HG02759 (cell line): ENCODE results near the gene CNKSR2.

ENCODE experiments used
- ATAC-seq: cut with Tn5 transposase; IDR thresholded peaks from one replicate; pipeline ENCODE4 v1.9.1; 2021; ENCODE audit warnings: mild to moderate bottlenecking, moderate library complexity; ENCODE audit not compliant: unreplicated experiment

Gene CNKSR2

GRCh38 chrX:21374163-21374993, at the start of gene CNKSR2:
CNKSR2 (plus strand) TSS chrX:21374418; CDS start chrX:21374898, 480 bp downstream.
- ATAC-seq, result peak; percentile 84

- no peak for ATAC-seq
These were observed 19.5 kb upstream of the CNKSR2 start for GRCh38 chrX:21354725-21355124.

DNA sequence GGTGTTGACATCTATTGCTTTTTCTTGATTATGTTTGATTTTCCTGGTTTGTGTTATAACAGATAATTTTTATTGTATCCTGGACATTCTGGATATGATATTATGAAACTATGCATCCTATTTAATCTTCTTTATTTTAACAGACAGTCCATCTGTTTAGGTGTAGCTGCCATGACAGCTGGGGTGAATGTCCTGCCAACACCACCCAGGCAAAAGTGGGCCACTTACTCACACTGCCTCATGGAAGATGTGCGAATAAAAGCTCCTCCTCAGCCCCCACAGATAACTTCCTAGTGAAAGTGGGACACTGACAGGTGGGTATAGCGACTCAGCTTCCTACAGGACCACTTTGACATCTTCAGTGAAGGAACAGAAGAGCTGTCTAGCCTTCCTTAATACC, 18.4 kb upstream of the CNKSR2 start:
- no peak for ATAC-seq

- no peak for ATAC-seq
These were observed 4.6 kb upstream of the CNKSR2 start for GRCh38 chrX:21369613-21370012.

- ATAC-seq, result no peak
These were observed 1.2 kb upstream of the CNKSR2 start for GRCh38 chrX:21373001-21373400.

DNA sequence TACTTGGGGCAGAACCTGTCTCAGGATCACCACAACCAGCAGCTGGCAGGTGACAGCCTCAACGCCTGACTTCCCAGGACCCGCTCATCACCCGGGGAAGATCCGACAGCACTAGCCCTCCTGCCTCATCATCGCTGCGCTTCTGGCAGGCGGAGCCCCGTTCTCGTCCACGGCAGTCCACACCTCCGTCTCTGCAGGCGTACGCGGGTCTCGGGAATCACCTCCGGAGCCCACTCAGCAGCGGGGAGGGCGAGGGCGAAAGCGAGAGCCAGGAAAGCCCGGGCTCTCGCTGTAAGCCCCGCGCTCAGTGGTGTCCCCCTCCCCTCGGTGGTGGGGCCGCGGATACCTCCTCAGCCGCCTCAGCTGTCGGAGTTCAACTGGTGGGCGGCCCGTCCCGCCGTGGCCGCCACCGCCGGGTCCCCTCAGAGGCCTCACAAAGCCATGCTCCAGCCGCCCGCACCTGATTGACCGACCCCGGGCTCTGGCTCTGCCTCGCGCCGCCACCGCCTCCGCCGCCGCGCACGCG, 518 bp upstream of the CNKSR2 start:
- ATAC-seq, result peak; percentile 40

- peak; percentile 11 for ATAC-seq
These were observed 933 bp downstream of the CNKSR2 start for GRCh38 chrX:21374994-21375707.

DNA sequence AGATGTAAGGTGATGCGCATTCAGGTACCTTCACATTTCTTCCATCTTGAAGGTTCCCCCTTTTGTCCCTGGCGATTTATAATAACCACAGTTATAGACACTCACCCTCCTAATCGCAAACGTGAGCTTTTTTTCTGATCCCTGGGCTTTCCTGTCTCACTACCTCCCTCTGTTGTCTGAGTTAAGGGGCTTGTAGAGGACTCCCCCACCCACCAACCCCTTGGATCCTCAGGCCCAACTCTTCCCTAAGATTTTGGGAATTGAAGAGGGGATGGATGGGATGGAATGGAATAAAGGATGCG, 1.4 kb downstream of the CNKSR2 start:
- no peak for ATAC-seq

- no peak for ATAC-seq
These were observed 2.4 kb downstream of the CNKSR2 start for GRCh38 chrX:21376636-21377035.

- ATAC-seq, result no peak
These were observed 5.8 kb downstream of the CNKSR2 start for GRCh38 chrX:21379991-21380390.

DNA sequence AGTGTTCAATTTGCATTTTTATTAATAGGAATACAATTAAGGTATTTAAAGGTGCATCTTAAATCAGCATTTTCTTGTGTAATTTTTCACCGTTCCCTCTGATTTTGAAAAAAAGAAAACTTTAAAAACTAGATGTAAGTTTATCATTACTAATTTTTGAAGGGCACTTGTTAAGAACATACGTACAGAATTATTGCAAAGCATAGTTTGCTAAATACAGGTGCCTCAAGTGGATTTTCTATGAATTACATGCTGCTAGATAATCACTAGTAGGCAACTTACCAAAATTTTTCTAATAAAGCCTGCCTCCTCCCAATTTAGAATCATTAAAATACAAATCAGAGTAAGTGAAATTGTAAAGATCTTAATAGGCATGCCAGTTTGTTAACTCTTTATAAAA, 8.5 kb downstream of the CNKSR2 start:
- no peak for ATAC-seq

DNA sequence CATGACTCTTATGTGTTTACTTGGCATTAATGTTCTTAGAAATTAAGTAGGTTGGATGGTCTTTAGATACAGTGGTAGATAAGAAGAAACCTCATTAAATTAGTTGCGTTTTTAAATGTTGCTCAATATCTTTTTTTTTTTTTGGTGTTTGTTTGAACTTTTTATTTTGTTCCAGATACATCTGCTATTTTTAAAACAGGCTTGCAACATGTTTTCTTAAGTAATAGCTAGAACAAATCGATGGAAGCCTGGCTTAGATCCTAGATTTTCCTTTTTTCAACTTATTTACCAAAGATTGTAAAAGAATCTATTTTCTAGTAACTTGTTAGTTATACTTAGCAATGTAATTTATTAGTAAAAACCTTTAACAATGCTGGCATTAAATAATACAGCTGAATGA, 9.3 kb downstream of the CNKSR2 start:
- ATAC-seq, result no peak

GRCh38 chrX:21384178-21384577, 10.0 kb downstream of the CNKSR2 start:
- ATAC-seq, result no peak

DNA sequence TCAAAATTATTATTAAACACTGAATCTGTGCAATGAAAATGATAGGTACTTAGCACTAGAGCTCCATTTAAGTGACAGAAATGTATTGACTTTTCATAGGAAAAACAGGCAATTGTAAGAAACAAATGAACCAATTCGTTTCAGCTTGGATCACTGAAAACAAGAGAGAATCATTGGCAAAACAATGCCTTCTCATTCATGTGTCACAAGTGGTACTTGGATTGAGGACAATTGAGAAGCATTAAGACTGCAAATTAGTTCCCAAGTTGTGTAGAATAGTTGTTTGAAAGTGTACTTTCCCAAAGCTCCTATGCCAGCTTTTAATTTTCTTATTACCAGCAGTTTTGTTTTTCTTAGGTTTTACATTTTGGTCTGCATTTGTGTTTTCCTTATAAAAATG, 20.6 kb downstream of the CNKSR2 start:
- ATAC-seq, result no peak

DNA sequence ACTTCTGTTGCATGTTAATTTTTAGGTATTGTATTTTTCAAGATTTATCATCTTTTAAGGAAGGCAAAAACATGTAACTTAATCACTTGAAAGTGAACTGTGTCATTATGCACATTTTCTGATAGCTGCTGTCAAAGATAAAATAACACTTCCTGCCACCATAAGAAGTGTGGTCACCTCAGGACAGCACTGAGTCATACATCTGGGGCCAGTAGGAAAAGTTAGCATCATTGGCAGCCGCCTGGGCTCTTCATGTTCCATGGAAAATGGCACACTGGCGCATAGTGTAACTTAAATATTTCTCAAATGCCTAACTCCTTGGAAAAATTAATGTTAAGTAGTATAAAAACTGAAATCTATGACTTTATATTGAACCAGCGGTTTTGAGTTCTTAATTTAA, 24.2 kb downstream of the CNKSR2 start:
- ATAC-seq, result no peak

DNA sequence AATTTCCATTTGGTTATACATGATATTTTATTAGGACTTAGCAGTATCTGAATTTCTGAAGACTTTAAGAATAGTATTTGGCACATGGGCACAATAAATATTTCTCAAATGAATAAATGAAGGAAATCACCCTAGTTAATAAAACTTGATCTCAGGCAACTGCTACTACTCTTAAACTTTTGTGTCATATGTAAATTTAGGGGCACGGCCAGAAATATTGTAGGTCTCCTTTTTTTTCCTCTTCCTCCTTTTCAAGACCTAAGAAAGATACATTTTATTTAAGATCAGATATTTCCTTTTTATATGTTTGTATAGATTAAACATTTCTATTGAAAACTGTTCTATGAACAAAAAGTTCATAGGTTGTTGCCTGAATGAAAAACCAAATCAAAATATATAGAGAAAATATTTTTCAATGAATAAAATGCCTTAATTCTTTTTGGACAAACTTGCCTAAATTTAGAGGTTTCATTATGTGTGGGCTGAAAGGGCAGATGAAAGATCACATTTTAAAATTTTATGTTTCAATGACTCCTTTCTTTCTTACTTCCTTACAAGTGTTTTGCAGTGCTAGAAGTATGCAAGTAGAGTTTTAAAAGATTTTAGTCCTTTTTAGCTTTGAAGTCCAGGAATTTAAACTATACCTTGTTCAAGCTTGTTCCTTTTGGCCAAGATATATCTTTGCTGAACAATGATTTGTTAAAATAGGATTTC, 26.3 kb downstream of the CNKSR2 start:
- no peak for ATAC-seq

DNA sequence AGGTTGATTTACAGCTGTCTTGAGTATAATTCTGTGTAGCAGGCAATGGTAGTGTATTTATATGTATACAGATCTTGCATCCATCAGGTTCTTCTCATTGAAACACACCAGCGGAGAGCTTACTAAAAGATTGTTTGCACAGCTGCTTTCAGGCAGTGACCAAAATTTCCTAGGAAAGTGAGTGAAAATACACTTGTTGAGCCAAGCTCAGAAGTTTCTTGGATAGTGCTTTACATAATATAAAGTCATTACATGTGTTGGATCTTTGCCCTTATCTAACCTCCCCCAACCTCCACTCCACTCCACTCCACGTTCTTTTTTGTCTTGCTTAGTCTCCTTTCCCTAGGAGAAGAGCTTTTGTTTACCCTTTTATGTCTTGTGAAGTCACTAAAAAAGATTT, 34.1 kb downstream of the CNKSR2 start:
- no peak for ATAC-seq

DNA sequence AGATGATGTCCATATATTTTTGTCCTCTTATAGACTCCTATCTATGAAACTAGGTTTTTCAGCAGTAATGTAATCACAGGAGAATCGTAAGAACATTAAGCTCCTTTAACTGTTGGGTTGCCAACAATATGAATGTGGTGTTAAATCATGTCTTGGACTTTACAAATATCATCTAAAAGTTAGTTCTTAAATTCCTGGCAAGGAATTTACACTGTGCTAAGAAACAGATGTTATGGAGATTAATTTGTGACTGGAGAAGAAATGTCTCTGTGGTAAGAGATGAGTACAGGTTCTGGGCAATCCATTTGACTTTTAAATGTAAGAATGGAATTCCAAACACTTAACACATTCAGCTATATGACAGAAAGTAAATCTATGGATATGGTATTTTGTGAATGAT, 34.6 kb downstream of the CNKSR2 start:
- ATAC-seq, result no peak

GRCh38 chrX:21412029-21412428, 37.8 kb downstream of the CNKSR2 start:
- ATAC-seq, result no peak

DNA sequence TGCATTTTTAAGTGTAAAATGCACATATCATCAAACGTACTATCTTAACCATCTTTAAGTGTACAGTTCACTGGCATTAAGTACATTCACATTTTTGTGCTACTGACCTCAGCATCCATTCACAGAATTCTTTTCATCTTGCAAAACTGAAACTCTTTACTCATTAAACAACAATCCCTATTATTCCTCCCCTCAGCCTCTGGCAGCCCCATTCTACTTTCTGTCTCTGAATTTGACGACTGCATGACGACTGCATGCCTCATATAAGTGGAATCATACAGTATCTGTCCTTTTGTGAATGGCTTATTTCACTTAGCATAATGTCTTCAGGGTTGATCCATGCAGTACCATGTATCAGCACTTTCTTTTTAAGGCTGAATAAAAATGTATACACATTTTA, 38.7 kb downstream of the CNKSR2 start:
- ATAC-seq, result no peak

DNA sequence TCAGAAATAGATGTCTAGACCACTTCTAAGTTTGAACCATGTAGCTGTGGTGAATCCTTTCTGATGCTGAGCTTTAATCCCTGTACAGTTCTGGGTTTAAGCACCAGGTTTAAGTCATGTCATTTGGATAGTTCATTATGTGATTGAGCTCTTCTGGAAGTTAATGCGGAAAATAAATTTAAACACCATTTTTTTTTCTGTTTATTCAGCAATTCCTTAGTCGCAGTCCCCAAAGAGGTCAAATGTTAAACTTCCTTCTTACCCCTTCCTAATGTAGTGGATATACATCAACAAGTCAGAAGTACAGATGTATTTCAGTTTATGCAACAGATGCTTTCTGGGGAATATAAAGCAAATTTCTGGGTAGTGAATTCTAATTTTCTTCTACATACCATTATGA, 52.9 kb downstream of the CNKSR2 start:
- ATAC-seq, result no peak

- ATAC-seq, result no peak
These were observed 62.8 kb downstream of the CNKSR2 start for GRCh38 chrX:21437036-21437435.
